ENCODE results near the gene NDOR1.

The NDOR1 gene

DNA sequence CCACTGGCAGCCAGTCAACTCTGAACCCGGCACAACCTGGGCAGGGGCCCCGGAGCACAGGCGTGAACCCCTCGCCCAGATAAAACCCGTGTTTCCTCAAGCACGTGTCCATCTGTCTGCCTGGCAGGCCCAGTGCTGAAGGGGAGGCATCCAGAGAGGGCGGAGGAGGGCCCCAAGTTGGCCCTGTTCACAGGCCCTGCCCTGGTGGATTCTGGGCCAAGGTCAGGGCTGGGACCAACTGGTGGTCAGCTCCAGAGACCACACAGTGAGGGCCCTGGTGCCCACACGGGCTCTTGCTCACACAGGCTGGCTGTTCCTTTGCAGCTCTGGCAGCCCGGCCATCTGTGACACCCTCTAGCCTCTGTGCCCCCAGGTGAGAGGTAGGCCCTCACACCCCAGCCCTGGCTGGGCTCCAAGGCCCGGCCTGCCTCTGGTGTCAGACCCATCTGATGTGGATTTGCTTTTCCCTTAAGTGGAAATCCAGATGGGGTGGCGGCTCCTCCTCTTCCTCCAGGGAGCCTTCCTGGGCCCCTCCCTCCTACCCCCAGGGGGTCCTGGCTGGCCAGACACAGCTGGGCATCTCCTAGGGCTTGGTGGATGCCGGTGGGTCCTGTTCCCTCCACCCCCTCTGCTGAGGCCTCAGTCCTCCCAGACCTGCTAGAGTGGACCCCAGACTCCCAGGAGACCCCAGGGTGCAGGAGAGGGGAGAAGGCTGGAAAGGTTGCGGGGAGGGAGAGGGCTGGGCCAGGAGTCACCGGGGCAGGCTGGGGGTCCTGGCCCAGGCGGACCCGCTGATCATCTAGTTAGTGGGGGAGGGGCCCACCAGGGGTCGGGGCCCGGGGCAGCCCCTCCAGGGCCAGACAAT is 45.1 kb downstream of the NDOR1 start:
- Histone ChIP-seq H3K27me3 (ENCODE audit: control insufficient read depth, insufficient read depth, low read length, poor library complexity, severe bottlenecking) (no peaks in the 10 kb centered on the region), H3K36me3 (ENCODE audit: control insufficient read depth, insufficient read depth, low read length) (no peaks in the 10 kb centered on the region), H3K4me1 (ENCODE audit: control insufficient read depth, insufficient read depth, low read length) (peaks cover 39% of the 10 kb centered on the region), H3K9me3 (ENCODE audit: control insufficient read depth, low read length) (no peaks in the 10 kb centered on the region), H3K4me3 (ENCODE audit: insufficient read depth, low read depth, low read length) (no peak overlapping the region), H3K27ac (ENCODE audit: insufficient read depth, low read depth, low read length, poor library complexity, severe bottlenecking) (no peak overlapping the region)
- 85 to 86% methylated on average over 17 of the region's 18 CpGs for WGBS, 2 experiments

GRCh38 chr9:137251194-137251461 is 45.6 kb downstream of the NDOR1 start, which contains the start of gene STPG3:
STPG3 (plus strand) TSS chr9:137251286; CDS start chr9:137251287, 1 bp downstream.
- Histone ChIP-seq H3K4me3 (ENCODE audit: insufficient read depth, low read depth, low read length) (no peak within 1 kb of the TSS), H3K9me3 (ENCODE audit: control insufficient read depth, low read length) (no peaks in the 10 kb centered on the region), H3K36me3 (ENCODE audit: control insufficient read depth, insufficient read depth, low read length) (no peaks in the 10 kb centered on the region), H3K27ac (ENCODE audit: insufficient read depth, low read depth, low read length, poor library complexity, severe bottlenecking) (no peak within 1 kb of the TSS), H3K27me3 (ENCODE audit: control insufficient read depth, insufficient read depth, low read length, poor library complexity, severe bottlenecking) (no peaks in the 10 kb centered on the region), H3K4me1 (ENCODE audit: control insufficient read depth, insufficient read depth, low read length) (peaks cover 41% of the 10 kb centered on the region)
- WGBS, 2 experiments: 77 to 82% methylated on average over 4 of the region's 4 CpGs

DNA sequence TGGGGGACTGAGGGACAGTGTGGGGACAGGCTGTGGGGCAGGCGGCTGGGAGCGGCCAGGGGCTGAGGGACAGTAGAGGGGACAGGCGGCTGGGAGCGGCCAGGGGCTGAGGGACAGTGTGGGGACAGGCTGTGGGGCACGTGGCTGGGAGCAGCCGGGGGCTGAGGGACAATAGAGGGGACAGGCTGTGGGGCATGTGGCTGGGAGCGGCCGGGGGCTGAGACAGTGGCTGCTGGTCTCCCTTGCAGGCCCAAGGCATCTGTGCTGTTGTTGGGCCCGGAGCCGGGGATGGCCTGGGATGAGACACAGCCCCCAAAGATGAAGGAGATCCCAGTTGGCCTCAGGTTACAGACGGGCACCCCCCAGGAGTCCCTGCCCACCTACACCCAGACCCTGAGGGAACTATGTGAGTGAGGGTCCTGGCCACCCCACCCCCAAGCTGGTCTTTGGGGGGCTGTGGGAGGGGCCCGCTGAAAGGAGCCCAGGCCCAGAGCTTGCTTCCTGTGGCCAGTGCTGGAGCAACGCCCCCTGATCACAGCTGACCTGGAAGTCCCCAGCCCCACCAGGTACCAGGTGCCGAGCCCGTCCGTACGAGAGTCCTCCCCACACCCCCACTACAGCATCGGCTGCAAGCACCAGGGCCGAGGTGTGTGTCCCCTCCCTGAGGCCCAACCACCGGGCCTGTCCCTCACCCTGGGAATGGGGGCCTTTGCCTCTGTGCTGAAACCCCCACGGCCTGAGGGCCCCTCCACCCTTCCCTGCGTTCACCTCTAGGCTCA is 46.2 kb downstream of the NDOR1 start:
- H3K4me3 ChIP-seq (ENCODE audit: insufficient read depth, low read depth, low read length): no peak overlapping the region
- 85 to 88% methylated on average over 22 of the region's 22 CpGs for WGBS, 2 experiments
- no peaks in the 10 kb centered on the region for H3K36me3 ChIP-seq (ENCODE audit: control insufficient read depth, insufficient read depth, low read length)
- H3K27me3 ChIP-seq (ENCODE audit: control insufficient read depth, insufficient read depth, low read length, poor library complexity, severe bottlenecking): no peaks in the 10 kb centered on the region
- peaks cover 45% of the 10 kb centered on the region for H3K4me1 ChIP-seq (ENCODE audit: control insufficient read depth, insufficient read depth, low read length)
- no peak overlapping the region for H3K27ac ChIP-seq (ENCODE audit: insufficient read depth, low read depth, low read length, poor library complexity, severe bottlenecking)
- no peaks in the 10 kb centered on the region for H3K9me3 ChIP-seq (ENCODE audit: control insufficient read depth, low read length)

DNA sequence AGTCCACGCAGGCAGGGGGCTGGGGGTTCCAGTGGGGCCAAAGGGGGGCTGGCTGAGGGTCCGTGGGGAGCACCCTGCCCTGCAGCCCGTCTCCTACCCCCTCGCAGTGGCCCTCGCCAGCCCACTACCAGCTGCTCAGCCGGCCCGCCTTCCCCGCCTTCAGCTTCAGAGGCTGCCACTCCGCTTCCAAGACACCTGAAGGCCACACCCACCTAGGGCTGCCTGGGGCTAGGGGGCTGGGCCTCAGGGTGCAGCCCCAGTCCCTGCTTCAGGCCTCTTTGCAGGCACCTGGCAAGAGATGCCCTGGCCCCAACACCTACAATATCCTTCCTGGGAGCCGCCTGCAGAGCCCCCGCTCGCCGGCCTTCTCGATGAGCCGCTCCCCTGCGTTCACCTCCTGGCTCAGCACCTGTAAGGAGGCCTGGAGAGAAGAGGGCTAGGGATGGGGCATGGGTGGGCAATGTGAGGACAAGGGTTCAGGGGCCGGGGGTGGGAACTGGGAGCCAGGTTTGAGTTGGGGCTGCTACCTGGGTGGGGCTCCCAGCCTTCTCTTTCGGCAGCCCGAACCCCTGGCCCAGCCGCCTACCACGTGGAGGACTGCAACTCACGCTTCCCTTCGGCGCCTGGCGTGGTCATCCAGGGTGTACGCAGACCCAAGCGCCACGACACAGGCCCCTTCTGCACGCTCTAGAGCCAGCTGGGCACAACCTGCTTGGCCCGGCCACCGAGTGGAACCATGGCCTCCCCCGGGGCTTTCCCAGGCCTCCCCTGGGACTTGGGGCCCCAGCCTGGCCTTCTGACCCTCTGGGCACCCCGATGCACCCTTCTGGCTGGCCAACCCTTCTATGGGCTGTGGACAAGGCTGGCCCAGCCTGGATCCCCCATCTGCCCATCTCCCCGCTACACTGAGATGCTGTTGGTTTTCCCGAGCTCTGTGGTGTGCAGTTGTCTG is 47.3 kb downstream of the NDOR1 start:
- 80 to 82% methylated on average over 35 of the region's 35 CpGs for whole genome bisulfite sequencing, 2 experiments
- H3K9me3 ChIP-seq (ENCODE audit: control insufficient read depth, low read length): no peaks in the 10 kb centered on the region
- no peak overlapping the region for H3K27ac ChIP-seq (ENCODE audit: insufficient read depth, low read depth, low read length, poor library complexity, severe bottlenecking)
- no peak overlapping the region for H3K4me3 ChIP-seq (ENCODE audit: insufficient read depth, low read depth, low read length)
- H3K4me1 ChIP-seq (ENCODE audit: control insufficient read depth, insufficient read depth, low read length): peaks cover 38% of the 10 kb centered on the region
- no peaks in the 10 kb centered on the region for H3K27me3 ChIP-seq (ENCODE audit: control insufficient read depth, insufficient read depth, low read length, poor library complexity, severe bottlenecking)
- H3K36me3 ChIP-seq (ENCODE audit: control insufficient read depth, insufficient read depth, low read length): no peaks in the 10 kb centered on the region

- Histone ChIP-seq H3K27ac (ENCODE audit: insufficient read depth, low read depth, low read length, poor library complexity, severe bottlenecking) (no peak overlapping the region), H3K4me1 (ENCODE audit: control insufficient read depth, insufficient read depth, low read length) (peaks cover 38% of the 10 kb centered on the region), H3K36me3 (ENCODE audit: control insufficient read depth, insufficient read depth, low read length) (peaks cover 5% of the 10 kb centered on the region), H3K9me3 (ENCODE audit: control insufficient read depth, low read length) (no peaks in the 10 kb centered on the region), H3K4me3 (ENCODE audit: insufficient read depth, low read depth, low read length) (peak overlapping the region; percentile 74), H3K27me3 (ENCODE audit: control insufficient read depth, insufficient read depth, low read length, poor library complexity, severe bottlenecking) (no peaks in the 10 kb centered on the region)
- WGBS, 2 experiments: 58 to 59% methylated on average over 21 of the region's 21 CpGs
Observed at GRCh38 chr9:137253717-137254623, 48.5 kb downstream of the NDOR1 start.

DNA sequence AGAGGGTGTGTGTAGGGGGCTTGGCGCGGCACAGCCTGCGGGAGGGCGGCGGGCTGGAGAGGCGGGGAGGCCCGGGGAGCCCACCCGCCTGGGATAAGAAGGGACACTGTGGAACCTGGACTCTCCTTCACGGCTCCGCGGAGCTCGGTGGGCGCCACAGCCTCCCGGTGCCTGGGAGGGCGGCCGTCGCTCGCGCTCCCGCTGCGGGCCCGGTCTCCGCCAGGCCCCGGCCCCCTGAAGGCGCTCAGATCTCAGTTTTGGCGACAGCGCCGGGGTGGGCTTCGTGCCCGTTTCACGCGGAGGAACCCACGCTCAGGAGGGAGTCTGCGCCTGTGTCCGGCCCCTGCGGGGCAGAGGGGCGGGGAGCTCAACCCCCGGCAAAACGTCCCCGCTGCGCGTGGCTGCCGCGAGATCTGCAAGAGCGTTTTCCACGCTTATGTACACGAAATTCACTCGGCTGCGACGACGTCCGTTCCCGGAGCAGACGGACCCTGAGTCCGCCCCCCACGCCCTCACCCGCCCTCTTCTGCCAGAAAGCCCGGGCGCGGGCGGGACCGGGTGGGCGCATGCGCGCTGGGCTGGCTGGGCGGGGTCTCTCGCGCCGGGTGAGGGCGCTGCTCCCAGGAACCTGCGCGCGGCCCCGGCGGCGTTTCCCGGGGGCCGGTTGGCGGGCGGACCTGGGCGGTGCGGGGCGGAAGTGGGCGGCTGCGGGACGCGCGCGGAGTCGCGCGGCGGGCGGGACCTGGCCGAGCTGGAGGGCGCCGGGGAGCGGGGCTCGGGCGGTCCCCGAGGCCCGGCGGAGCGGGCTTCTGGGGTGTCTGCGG is 49.3 kb downstream of the NDOR1 start, which contains the start of gene NELFB:
TSS of gene NELFB (plus strand) at position 704 of the 824 bp plus-strand sequence.
- peaks cover 7% of the 10 kb centered on the region for H3K36me3 ChIP-seq (ENCODE audit: control insufficient read depth, insufficient read depth, low read length)
- H3K4me3 ChIP-seq (ENCODE audit: insufficient read depth, low read depth, low read length): peak within 1 kb of the TSS; percentile 74
- peaks cover 38% of the 10 kb centered on the region for H3K4me1 ChIP-seq (ENCODE audit: control insufficient read depth, insufficient read depth, low read length)
- no peaks in the 10 kb centered on the region for H3K9me3 ChIP-seq (ENCODE audit: control insufficient read depth, low read length)
- WGBS, 2 experiments: 1% methylated on average over 105 of the region's 105 CpGs
- no peaks in the 10 kb centered on the region for H3K27me3 ChIP-seq (ENCODE audit: control insufficient read depth, insufficient read depth, low read length, poor library complexity, severe bottlenecking)
- peak within 1 kb of the TSS; percentile 76 for H3K27ac ChIP-seq (ENCODE audit: insufficient read depth, low read depth, low read length, poor library complexity, severe bottlenecking)

- 4% methylated on average over 51 of the region's 51 CpGs for WGBS, 2 experiments
- peaks cover 36% of the 10 kb centered on the region for H3K4me1 ChIP-seq (ENCODE audit: control insufficient read depth, insufficient read depth, low read length)
- peak overlapping the region; percentile 74 for H3K4me3 ChIP-seq (ENCODE audit: insufficient read depth, low read depth, low read length)
- H3K36me3 ChIP-seq (ENCODE audit: control insufficient read depth, insufficient read depth, low read length): peaks cover 7% of the 10 kb centered on the region
- no peaks in the 10 kb centered on the region for H3K9me3 ChIP-seq (ENCODE audit: control insufficient read depth, low read length)
- no peaks in the 10 kb centered on the region for H3K27me3 ChIP-seq (ENCODE audit: control insufficient read depth, insufficient read depth, low read length, poor library complexity, severe bottlenecking)
- peak overlapping the region; percentile 76 for H3K27ac ChIP-seq (ENCODE audit: insufficient read depth, low read depth, low read length, poor library complexity, severe bottlenecking)
Observed at GRCh38 chr9:137255448-137256114, 50.1 kb downstream of the NDOR1 start.

- peaks cover 7% of the 10 kb centered on the region for H3K36me3 ChIP-seq (ENCODE audit: control insufficient read depth, insufficient read depth, low read length)
- H3K9me3 ChIP-seq (ENCODE audit: control insufficient read depth, low read length): no peaks in the 10 kb centered on the region
- peak overlapping the region; percentile 74 for H3K4me3 ChIP-seq (ENCODE audit: insufficient read depth, low read depth, low read length)
- 96% methylated on average over 15 of the region's 15 CpGs for WGBS, 2 experiments
- no peaks in the 10 kb centered on the region for H3K27me3 ChIP-seq (ENCODE audit: control insufficient read depth, insufficient read depth, low read length, poor library complexity, severe bottlenecking)
- H3K4me1 ChIP-seq (ENCODE audit: control insufficient read depth, insufficient read depth, low read length): peaks cover 29% of the 10 kb centered on the region
- no peak overlapping the region for H3K27ac ChIP-seq (ENCODE audit: insufficient read depth, low read depth, low read length, poor library complexity, severe bottlenecking)
Observed at GRCh38 chr9:137256362-137256761, 50.9 kb downstream of the NDOR1 start.
